DLD1 (cell line): ENCODE data around the gene CNDP2.
"Not testable (repeated sequence)": the region's sequence is repeated elsewhere in the genome, so short reads cannot be mapped to it uniquely, and the experiment has no call there.

ENCODE experiments used
- in situ Hi-C: cut with HindIII; loops from 2 replicates; pipeline ENCODE4 v1.10.0; 2017; ENCODE audit warnings: low sequenced_read_pairs

CNDP2 gene

DNA sequence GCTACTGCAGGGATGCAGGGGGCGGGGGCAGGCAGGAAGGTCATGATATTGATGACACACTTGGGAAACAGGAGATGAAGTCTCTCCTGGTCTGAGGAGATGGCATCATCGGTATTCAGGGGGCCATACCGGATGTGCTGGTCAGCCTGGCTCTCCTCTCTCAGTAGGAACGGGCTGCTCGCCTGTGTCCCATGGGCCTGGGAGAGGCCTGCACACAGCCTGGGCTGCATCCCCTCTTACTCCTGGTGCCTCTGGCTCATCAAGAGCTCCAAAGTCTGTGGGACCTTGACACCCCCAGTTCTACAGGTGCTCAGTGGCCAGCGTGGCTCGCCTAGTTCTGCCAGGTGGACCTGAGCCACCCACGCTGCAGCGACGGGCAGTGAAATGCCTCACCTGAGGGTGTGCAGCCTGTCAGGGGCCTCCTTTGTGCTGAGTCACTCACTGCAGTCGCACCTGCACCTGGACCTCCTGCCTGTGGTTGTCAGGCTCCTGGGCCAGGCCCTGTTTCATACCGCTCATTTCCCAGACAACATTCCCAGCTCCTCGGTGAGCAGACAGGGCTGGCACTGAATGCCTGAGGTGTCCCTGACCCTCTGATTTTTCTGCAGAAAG is 19.6 kb downstream of the CNDP2 start:
- in situ Hi-C loops: no loop called here

DNA sequence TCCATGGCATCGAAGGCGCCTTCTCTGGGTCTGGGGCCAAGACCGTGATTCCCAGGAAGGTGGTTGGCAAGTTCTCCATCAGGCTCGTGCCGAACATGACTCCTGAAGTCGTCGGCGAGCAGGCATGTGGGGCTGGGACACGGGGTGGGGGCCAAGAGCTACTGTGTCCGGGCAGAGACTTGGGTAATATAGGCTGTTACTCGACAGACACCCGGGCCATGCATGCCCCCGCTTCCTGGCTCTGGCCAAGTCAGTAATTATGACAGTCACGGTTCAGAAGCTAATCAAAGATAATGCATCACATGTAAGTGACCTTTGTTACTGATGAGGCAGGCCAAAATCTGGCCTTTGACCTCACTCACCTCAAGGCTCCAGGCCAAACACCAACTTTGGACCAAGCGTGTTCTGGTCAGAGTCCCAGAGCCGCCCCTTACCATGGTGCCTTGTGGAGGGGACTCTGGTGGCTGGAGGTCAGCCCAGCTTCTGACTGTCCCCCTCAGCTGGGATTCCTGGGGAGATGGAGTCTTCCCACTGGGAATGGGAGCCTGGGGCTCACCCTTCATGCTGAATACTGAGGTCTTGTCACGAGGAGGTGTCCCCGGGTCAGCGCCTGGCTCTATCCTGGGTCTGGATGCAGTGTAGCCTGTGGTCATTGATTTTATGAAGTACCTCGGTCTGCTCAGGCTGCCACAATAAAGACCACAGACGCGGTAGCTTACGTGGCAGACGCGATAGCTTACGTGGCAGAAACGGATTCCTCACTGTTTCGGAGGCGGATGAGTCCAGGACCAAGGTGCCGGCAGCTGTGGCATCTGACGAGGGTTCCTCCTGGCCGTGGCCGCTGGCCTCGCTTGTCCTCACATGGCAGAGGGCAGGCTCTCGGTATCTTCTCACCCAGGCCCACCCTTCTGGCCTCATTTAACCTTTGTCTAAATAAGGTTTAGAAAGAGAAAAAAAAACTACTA is 20.4 kb downstream of the CNDP2 start:
- in situ Hi-C loops: no loop called here

DNA sequence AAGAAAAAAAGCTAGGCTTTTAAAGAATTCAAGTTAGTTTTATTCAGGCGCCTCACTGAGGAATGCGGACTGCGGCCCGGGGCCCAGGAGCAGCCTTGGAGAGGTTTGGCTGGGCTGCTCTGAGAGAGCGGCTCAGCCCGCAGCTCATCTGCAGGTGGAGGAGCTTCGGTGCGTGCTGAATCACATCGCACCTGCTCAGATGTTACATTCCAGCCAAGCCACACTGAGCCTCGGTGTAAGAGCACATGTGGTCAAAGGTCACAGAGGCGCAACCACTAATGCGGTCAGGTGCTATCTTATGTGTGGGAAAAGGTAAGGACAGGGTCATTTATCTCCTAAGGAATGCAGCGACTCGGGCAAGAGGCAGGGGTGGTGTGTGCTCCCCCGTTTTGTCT is 21.1 kb downstream of the CNDP2 start:
- in situ Hi-C loops: no loop called here

DNA sequence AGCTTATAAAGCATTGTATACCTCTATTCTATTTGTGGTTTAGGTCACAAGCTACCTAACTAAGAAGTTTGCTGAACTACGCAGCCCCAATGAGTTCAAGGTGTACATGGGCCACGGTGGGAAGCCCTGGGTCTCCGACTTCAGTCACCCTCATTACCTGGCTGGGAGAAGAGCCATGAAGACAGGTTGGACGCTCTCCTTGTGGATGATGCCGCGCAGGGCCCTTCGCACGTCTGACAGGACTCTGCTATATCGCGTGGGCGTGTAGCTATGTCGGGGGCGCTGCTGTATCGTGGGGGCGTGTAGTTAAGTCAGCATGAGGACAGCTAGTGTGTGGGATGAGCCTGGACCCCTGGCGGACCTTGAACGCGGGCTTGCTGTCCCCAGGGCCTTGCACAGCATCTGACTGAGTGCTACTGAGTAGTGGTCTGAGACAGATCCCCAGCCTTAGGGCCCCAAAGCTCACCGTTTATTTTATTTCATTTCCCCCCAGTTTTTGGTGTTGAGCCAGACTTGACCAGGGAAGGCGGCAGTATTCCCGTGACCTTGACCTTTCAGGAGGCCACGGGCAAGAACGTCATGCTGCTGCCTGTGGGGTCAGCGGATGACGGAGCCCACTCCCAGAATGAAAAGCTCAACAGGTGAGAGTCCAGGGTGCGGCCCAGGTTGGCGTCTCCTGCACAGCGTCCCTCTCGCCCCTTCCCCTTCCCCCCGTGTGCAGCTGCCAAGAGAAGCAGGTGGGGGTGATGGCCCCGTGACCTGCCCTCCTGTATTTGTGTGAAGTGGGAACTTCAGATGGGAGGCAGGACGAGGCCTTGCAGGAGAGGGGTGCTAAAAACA is 22.5 kb downstream of the CNDP2 start:
- in situ Hi-C loops: no loop called here

DNA sequence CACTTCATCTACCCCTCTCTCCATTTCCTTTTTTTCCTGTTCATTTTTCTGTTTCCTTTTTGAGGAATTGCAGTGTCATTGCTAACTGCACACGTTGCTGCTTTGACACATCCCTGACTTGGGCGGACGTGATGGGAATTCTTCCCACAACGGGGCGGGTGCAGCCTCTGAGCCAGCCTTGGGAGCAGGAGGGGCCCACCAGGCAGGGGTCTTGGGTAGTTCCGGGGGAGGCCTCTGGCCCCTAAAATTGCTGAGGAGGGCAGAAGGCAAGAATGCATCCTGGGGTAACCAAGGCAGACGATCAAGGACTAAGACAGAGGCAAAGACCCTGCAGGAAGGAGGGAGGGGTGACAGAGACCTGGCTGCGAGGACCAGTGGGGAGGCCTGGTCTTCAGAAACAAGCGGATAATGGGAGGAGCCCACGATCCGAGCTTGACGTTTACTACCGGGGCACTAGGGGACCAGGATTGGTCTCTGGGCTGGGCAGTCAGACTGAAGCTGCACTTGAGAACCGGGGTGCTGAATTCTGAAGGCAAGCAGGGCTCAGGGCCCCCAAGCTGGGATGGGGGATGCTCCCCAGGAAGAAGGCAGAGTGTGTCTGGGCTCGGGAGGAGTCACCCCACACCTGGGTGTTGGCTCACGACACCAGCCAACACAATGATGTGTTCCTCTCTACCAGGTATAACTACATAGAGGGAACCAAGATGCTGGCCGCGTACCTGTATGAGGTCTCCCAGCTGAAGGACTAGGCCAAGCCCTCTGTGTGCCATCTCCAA is 23.3 kb downstream of the CNDP2 start:
- in situ Hi-C loops: no loop called here

DNA sequence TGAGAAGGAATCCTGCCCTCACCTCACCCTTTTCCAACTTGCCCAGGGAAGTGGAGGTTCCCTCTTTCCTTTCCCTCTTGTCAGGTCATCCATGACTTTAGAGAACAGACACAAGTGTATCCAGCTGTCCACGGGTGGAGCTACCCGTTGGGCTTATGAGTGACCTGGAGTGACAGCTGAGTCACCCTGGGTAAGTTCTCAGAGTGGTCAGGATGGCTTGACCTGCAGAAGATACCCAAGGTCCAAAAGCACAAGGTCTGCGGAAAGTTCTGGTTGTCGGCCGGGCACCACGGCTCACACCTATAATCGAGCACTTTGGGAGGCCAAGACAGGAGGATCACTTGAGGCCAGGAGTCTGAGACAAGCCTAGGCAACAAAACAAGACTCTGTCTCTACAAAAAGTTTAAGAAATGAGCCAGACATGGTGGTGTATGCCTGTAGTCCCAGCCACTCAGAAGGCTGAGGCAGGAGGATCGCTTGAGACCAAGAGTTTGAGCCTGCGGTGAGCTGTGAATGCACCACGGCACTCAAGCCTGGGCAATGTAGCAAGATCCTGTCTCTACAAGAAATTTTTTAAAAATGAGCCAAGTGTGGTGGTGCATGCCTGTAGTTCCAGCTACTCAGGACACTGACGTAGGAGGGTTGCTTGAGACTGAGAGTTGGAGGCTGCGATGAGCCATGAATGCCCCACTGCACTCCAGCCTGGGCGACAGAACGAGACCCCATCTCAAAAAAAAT is 24.1 kb downstream of the CNDP2 start:
- in situ Hi-C loops: no loop called here

DNA sequence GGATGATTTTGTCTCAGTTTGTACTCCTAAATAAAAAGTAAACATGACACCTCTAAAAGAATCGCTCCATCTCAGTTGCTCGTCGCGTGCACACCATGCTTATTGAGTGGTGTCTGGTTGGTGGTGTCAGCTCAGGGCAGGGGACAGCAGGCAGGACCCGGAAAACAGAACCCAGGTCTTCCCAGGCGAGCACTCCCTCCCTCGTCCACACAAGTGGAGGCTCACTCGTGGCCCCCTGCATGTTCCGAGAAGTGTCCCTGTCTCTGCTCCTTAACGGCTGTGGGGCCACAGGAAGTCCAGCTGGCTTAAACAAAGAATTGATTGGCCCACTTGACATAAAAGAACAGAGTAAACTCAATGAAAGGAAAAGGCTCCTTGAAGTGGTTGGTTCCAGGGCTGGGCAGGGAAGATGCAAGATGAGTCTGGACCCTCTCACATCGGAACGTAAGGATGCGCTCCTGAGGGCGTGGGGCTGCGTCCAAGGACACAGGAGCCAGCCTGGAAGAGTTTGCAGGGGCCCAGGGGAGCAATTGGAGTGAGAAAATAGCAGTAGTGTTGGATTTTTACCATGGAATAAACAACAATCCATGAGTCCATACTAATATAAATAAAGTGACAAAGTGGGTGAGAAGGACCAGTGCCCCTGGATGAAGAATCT is 25.0 kb downstream of the CNDP2 start:
- in situ Hi-C loops: no loop called here

DNA sequence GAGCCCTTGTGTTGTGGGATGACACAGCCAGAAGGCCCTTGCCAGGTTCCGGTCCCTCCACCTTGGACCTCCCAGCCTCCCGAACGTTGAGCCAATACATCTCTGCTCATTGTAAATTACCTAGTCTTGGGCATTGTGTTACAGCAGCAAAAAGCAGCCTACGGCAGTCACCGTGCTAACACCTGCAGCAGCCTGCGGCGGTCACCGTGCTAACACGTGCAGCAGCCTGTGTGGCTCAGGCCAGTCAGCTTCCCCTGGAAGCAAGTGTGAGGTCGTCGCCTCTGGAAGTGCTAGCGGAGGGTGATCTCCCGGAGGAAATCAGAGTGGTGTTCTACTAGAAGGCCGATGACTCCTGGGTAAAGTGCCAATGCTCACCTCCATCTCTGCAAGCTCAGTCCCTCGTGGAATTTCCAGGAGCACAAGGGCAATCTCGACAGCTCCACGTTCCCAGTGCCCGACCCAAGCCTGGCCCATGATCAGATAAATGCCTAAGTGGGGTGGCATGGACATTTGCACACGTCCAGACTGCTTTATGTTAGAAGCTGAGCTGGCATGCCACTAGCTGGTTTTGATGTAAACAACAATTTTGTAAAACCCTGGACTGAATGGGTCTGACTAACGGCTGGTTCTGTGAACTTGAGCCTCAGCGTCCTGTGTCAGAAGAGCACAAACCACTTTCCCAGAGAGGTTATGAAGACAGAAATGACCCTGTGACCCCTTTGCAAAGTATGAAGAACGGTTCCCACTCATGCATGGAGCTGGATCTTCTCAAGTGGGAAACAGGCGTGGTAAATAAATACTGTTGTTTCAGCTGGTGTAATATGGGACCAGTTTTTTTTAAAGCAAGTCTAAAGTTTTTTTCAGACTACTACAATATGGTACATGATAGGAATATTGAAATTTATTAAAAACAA is 26.7 kb downstream of the CNDP2 start:
- in situ Hi-C loops: no loop called here

DNA sequence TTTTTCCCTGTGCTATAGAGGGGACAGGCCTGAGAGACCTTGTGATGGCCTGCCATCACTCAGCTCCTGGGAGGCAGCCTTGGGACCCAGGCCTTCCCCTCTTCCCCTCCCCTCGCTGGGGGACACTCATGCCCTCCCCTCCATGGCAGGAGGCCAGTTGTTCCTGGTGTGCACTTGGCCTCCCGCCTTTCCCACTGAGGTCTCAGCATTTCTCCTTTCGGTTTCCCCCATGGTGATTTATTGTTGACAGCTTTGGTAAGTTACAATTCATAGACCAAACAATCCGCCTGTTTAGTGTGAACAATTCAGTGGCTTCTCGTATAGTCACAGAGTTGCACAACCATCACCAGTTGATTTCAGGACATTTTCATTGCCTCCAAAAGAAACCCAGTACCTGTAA is 27.9 kb downstream of the CNDP2 start:
- in situ Hi-C loops: no loop called here

DNA sequence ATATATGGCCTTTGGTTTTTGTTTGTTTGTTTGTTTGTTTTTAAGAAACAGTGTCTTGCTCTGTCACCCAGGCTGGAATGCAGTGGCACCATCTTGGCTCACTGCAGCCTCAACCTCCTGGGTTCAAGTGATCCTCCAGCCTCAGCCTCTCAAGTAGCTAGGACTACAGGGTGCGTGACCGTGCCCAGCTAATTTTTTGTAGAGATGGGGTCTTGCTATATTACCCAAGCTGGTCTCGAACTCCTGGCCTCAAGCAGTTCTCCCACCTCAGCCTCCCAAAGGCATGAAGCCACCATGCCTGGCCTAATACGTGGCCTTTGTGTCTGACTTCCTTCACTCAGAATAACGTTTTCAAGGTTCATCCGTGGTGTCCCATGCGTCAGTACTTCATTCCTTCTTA is 28.8 kb downstream of the CNDP2 start:
- in situ Hi-C loops: not testable (repeated sequence)

DNA sequence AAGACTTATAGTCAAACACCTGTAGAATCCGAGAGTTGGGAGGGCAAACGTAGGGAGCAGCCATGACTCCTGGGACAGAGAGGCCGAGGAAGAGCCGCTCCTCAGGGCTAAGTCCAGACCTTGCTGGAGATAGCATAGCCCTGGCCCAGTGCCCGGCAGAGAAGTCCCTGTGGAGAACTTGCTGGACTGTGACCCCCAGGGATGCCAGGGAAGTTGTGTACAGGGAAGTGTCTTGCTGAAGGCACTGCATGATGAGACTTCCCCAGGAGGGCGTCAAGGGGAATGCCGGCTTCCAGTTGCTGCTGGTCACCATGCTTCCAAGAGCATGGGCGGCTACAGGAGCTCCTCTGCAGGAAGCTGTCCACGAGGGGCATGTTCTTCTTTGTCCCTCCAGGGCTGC is 29.6 kb downstream of the CNDP2 start:
- in situ Hi-C loops: no loop called here

DNA sequence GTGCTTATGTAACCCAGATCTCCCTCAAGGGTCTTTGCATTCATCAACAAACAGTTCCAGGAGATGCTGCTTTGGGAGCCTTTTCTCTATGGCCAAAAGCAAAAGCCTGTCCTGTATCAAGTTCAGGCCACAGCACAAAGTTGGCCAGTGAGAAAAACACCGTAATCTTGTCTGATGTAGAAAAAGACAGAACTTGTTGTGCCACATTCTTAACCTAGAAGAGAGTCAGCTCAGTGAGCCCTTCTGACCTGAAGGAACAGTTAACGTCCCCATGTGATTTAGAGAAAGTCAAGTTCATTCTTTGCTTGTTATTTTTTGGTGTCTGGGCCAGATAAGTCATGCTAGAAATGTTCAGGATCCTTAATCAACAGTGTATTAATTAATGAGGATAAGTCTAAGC is 30.3 kb downstream of the CNDP2 start:
- in situ Hi-C loops: no loop called here

DNA sequence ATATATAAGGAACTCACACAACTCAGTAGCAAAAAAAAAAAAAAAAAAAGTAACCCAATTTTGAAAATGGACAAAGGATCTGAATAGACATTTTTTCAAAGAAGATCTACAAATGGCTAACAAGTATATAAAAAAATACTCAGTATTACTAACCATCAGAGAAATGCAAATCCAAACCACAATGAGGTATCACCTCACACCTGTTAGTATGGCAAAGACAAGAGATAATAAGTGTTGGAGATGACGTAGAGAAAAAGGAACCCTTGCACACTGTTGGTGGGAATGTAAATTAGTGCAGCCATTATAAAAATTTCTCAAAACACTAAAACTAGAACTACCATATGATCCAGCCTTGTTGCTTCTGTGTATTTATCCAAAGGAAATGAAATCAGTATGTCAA is 32.3 kb downstream of the CNDP2 start:
- in situ Hi-C loops: no loop called here

DNA sequence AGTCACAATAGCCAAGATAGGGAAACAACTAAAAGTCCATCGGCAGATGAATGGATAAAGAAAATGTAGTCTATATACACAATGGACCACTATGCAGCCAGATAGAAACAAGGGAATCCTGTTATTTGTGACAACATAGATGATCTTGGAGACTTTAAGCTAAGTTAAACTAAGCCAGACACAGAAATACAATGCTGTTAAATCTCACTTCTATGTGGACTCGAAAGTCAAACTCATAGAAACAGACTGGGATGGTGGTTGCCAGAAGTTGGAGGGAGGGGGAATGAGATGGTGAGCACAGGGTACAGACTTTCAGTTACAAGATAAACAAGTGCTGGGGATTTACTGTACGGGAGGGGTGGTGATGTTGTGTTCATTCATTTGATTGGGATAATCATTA is 32.8 kb downstream of the CNDP2 start:
- in situ Hi-C loops: no loop called here

DNA sequence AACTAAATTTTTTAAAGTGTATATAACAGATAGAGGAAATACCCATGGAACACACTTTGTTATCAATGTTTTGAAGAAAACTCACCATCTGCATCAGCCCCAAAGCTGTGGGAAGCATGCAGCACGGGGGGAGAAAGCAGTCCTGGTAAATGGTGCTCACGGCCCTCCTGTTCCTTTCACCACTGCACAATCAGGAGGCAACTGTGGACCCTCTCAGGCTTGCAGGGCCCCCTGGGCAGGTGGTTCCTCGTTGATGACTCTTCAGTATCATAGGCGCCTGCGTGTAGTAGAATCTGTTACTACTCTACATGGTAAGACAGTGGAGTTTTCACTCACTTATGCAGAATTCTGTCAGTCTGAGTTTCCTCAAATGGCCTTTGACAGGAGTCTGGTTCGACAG is 33.2 kb downstream of the CNDP2 start:
- in situ Hi-C loops: no loop called here

DNA sequence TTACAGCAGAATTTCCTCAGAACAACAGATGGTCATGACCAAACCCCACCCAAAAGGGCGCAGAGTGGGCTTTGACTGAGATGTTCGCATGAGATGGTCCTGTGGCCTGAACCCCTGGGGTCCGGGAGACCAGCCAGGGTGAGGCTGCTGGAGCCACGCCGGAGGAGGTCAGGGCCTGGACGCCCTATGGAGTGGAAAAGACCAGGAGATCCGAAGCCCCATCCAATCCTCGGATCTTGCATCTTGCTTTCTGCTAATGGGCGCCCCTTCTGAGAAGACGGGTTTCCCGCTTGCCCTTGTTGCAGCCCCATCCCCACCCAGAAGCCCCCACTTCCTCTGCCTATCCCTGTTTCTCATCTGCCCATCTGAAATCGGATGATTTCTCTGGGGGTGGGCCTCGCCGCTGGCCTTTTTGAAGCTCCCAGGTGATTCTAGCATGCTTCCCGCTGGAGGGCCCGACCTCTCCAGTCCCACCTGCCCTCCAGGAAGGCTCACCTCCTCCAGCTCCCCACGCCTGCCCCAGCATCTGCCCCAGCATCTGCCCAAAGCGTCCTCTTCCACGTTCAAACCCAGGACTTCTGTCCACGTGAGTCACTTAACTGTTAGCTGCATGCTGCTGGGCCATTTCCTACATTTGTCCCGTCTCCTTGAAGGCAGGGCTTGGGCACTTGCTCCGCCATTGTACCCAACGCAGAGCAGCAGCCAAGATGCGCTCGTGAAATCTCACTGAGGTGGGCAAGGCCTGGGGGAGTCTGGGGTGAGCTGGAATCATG is 33.8 kb downstream of the CNDP2 start:
- in situ Hi-C loops: no loop called here

DNA sequence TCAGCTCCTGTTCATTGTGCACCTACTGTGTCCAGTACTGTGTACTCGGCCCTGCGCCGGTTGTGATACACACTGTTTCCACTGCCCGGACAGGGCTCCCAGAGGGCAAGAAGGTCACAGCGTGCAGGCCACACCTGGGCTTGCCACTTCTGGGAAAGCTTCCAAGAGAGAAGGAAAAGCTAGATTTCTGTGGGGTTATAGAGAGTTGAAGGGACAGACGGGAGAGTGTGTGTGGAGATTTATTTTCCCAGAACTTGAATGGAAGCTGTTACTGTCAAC is 34.4 kb downstream of the CNDP2 start:
- in situ Hi-C loops: no loop called here

DNA sequence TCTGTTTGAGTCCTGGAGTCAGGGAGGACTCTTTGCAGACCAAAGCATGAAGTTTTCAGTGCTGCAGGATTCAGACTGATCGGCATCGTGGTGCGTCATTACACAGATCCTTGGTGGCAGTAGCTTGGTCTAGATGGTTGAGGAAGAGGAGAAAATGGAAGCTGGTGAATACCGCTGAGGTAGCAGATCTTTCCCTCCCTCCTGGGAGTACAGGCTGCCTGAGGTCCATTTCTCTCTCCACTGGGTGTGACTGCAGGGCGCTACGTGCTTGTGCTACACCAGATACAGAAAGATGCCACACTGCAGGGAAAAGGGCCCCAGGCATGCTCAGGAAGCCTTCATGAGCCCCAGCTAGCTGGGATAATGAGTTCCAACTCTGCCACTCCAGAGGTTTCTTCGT is 34.9 kb downstream of the CNDP2 start:
- in situ Hi-C loops: no loop called here
